H9 (cell line): ENCODE measurements around the gene OR52B4. TPM values are rescaled to one million over a fixed set of nuclear protein-coding genes. Genes with fewer than 3 reads are reported as not detected.
"Not testable (repeated sequence)": the region's sequence is repeated elsewhere in the genome, so short reads cannot be mapped to it uniquely, and the experiment has no call there.

Experiments
- DNase-seq: peaks from one replicate; pipeline ENCODE4 v3.0.0-alpha.2; 2017
- H2AFZ ChIP-seq: one replicate; pipeline ENCODE4 v1.6.1; 2013; ENCODE audit warnings: mild to moderate bottlenecking, low read length, control low read depth, moderate library complexity
- H2AK5ac ChIP-seq: 2 replicates; pipeline ENCODE4 v1.6.1; 2013; ENCODE audit warnings: low read length, control low read depth, mixed read lengths; ENCODE audit not compliant: insufficient read length
- H2BK120ac ChIP-seq: one replicate; pipeline ENCODE4 v1.6.1; 2013; ENCODE audit warnings: low read depth, mild to moderate bottlenecking, low read length, control low read depth, inconsistent platforms; ENCODE audit not compliant: poor library complexity, severe bottlenecking
- H2BK12ac ChIP-seq: 2 replicates; pipeline ENCODE4 v1.6.1; 2013; ENCODE audit warnings: low read length, control low read depth, mixed read lengths, low read depth; ENCODE audit not compliant: insufficient read length
- H2BK15ac ChIP-seq: 2 replicates; pipeline ENCODE4 v1.6.1; 2013; ENCODE audit warnings: low read depth, low read length, control low read depth
- H2BK20ac ChIP-seq: one replicate; pipeline ENCODE4 v1.6.1; 2013; ENCODE audit warnings: low read depth, mild to moderate bottlenecking, low read length, control low read depth, inconsistent platforms; ENCODE audit not compliant: poor library complexity, severe bottlenecking
- H2BK5ac ChIP-seq: 2 replicates; pipeline ENCODE4 v1.6.1; 2013; ENCODE audit warnings: low read length, control low read depth, mixed read lengths; ENCODE audit not compliant: insufficient read length
- H3K14ac ChIP-seq: 2 replicates; pipeline ENCODE4 v1.6.1; 2013; ENCODE audit warnings: low read length, control low read depth; ENCODE audit not compliant: insufficient read depth
- H3K18ac ChIP-seq: 2 replicates; pipeline ENCODE4 v1.6.1; 2013; ENCODE audit warnings: low read depth, mild to moderate bottlenecking, mixed read lengths, low read length, control low read depth; ENCODE audit not compliant: insufficient read length
- H3K23ac ChIP-seq: 2 replicates; pipeline ENCODE4 v1.6.1; 2013; ENCODE audit warnings: low read length, control low read depth, mixed read lengths, low read depth; ENCODE audit not compliant: insufficient read length
- H3K23me2 ChIP-seq: 2 replicates; pipeline ENCODE4 v1.6.1; 2013; ENCODE audit warnings: low read depth, mild to moderate bottlenecking, mixed read lengths, low read length, control low read depth; ENCODE audit not compliant: insufficient read length, poor library complexity, severe bottlenecking
- H3K27ac ChIP-seq: 2 replicates; pipeline ENCODE4 v1.5.1; 2013; ENCODE audit warnings: low read length, control low read depth, mixed read lengths, low read depth; ENCODE audit not compliant: insufficient read length
- H3K27me3 ChIP-seq: 2 replicates; pipeline ENCODE4 v1.6.1; 2013; ENCODE audit warnings: low read length, control low read depth, inconsistent platforms; ENCODE audit not compliant: insufficient read depth
- H3K4ac ChIP-seq: 2 replicates; pipeline ENCODE4 v1.6.1; 2013; ENCODE audit warnings: low read depth, mild to moderate bottlenecking, control low read depth, inconsistent platforms, low read length, moderate library complexity
- H3K4me1 ChIP-seq: 2 replicates; pipeline ENCODE4 v1.6.1; 2013; ENCODE audit warnings: low read length, control low read depth, inconsistent platforms; ENCODE audit not compliant: insufficient read depth
- H3K4me2 ChIP-seq: 2 replicates; pipeline ENCODE4 v1.6.1; 2013; ENCODE audit warnings: low read length, control low read depth, mixed read lengths; ENCODE audit not compliant: insufficient read length, insufficient read depth
- H3K56ac ChIP-seq: 2 replicates; pipeline ENCODE4 v1.6.1; 2013; ENCODE audit warnings: low read depth, mild to moderate bottlenecking, mixed read lengths, low read length, control low read depth; ENCODE audit not compliant: insufficient read length
- H3K79me1 ChIP-seq: 2 replicates; pipeline ENCODE4 v1.6.1; 2013; ENCODE audit warnings: low read depth, mild to moderate bottlenecking, moderate library complexity, low read length, control low read depth, inconsistent platforms; ENCODE audit not compliant: insufficient read depth, poor library complexity, severe bottlenecking
- H3K79me2 ChIP-seq: 2 replicates; pipeline ENCODE4 v1.6.1; 2013; ENCODE audit warnings: low read length, control low read depth, inconsistent platforms; ENCODE audit not compliant: insufficient read depth
- H3K9ac ChIP-seq: 2 replicates; pipeline ENCODE4 v1.6.1; 2013; ENCODE audit warnings: low read length, control low read depth, mixed read lengths; ENCODE audit not compliant: insufficient read length; ENCODE audit errors: extremely low read depth
- H3K9me3 ChIP-seq: one replicate; pipeline ENCODE4 v1.6.1; 2013; ENCODE audit warnings: low read depth, low read length, inconsistent platforms; ENCODE audit not compliant: control insufficient read depth
- H3T11ph ChIP-seq: one replicate; pipeline ENCODE4 v1.6.1; 2013; ENCODE audit warnings: mild to moderate bottlenecking, low read length, control low read depth, inconsistent platforms
- H4K20me1 ChIP-seq: one replicate; pipeline ENCODE4 v1.6.1; 2013; ENCODE audit not compliant: control insufficient read depth, insufficient read length, insufficient read depth
- H4K5ac ChIP-seq: 2 replicates; pipeline ENCODE4 v1.6.1; 2013; ENCODE audit warnings: low read depth, mild to moderate bottlenecking, mixed read lengths, low read length, control low read depth; ENCODE audit not compliant: insufficient read length
- H4K8ac ChIP-seq: replicated peaks from 2 replicates; pipeline ENCODE4 v1.6.1; 2013; ENCODE audit warnings: low read length, control low read depth, mixed read lengths, low read depth; ENCODE audit not compliant: insufficient read length
- H4K91ac ChIP-seq: 2 replicates; pipeline ENCODE4 v1.6.1; 2013; ENCODE audit warnings: low read depth, mild to moderate bottlenecking, moderate library complexity, mixed read lengths, low read length, control low read depth; ENCODE audit not compliant: insufficient read length
- H3K27ac Mint-ChIP-seq, 3 experiments: 2 replicates in 2 of 3; 3 replicates in 1 of 3; pipeline ENCODE4 v1.8.0; 2020 to 2021; ENCODE audit warnings: mixed read lengths in 3 of 3, mild to moderate bottlenecking in 1 of 3, moderate library complexity in 1 of 3
- H3K27me3 Mint-ChIP-seq: 2 replicates; pipeline ENCODE4 v1.8.0; 2021; ENCODE audit warnings: low read depth, mild to moderate bottlenecking, moderate library complexity, mixed read lengths
- H3K36me3 Mint-ChIP-seq, 3 experiments: 2 replicates in 2 of 3; 3 replicates in 1 of 3; pipeline ENCODE4 v1.8.0; 2020 to 2021; ENCODE audit warnings: low read depth in 3 of 3, mixed read lengths in 3 of 3; ENCODE audit not compliant: insufficient read depth in 1 of 3
- H3K4me1 Mint-ChIP-seq, 2 experiments: 2 replicates each; pipeline ENCODE4 v1.8.0; 2020; ENCODE audit warnings: mixed read lengths in 2 of 2
- H3K4me3 Mint-ChIP-seq, 2 experiments: 2 replicates in 1 of 2; 3 replicates in 1 of 2; pipeline ENCODE4 v1.8.0; 2020 to 2021; ENCODE audit warnings: mild to moderate bottlenecking in 2 of 2, mixed read lengths in 2 of 2, moderate library complexity in 1 of 2
- H3K9me3 Mint-ChIP-seq, 2 experiments: 2 replicates in 1 of 2; 3 replicates in 1 of 2; pipeline ENCODE4 v1.8.0; 2020; ENCODE audit warnings: mild to moderate bottlenecking in 2 of 2, mixed read lengths in 2 of 2, moderate library complexity in 1 of 2
- CTCF ChIP-seq: fragments of 200-600 bp; sonication (generic); conservative IDR thresholded peaks from 3 replicates; pipeline ENCODE4 v1.8.0; 2021; ENCODE audit warnings: antibody characterized with exemption, mild to moderate bottlenecking
- WGBS: extraction: QIAGEN DNeasy Blood & Tissue Kit; methylation state at CpG from one replicate; pipeline ENCODE4 v1.1.7; 2013; ENCODE audit warnings: missing lambda C conversion rate, low lambda C conversion rate, mixed read lengths; ENCODE audit not compliant: insufficient read length; ENCODE audit errors: extremely low coverage; 5-methylcytosine and 5-hydroxymethylcytosine counted together
- total RNA-seq: library from RNA; stranded (reverse); gene quantifications from 2 replicates; pipeline ENCODE4 v1.2.1, GENCODE V29; 2021

OR52B4 gene
- total RNA-seq, 1 experiment from 2014 or later: not detected

GRCh38 chr11:4370166-4370565, 2.0 kb upstream of the OR52B4 start:
- Histone ChIP-seq H2BK5ac (no peak overlapping the region), H4K8ac (no peak overlapping the region), H2BK15ac (no peak overlapping the region), H4K5ac (no peak overlapping the region), H3K9ac (no peak overlapping the region), H2AFZ (no peak overlapping the region), H3T11ph (no peak overlapping the region), H2BK20ac (no peak overlapping the region), H4K20me1 (no peaks in the 10 kb centered on the region), H3K23me2 (no peaks in the 10 kb centered on the region), H3K27ac (no peak overlapping the region), H3K14ac (no peak overlapping the region), H2AK5ac (no peak overlapping the region), H3K23ac (no peak overlapping the region), H3K56ac (no peak overlapping the region), H3K79me2 (no peaks in the 10 kb centered on the region), H3K4me2 (no peak overlapping the region), H3K4me1 (no peaks in the 10 kb centered on the region), H2BK120ac (no peak overlapping the region), H3K27me3 (no peaks in the 10 kb centered on the region), H3K18ac (no peak overlapping the region), H3K9me3 (no peaks in the 10 kb centered on the region), H4K91ac (no peak overlapping the region), H3K79me1 (no peaks in the 10 kb centered on the region), H3K4ac (no peak overlapping the region), H2BK12ac (no peak overlapping the region)
- DNase-seq: no peak
- Mint-ChIP-seq H3K9me3 (no peaks in the 10 kb centered on the region; a peak in 2 of 5 replicates), H3K4me1 (no peaks in the 10 kb centered on the region), H3K27ac (no peak overlapping the region), H3K4me3 (no peak overlapping the region), H3K36me3 (no peaks in the 10 kb centered on the region), H3K27me3 (no peaks in the 10 kb centered on the region; the same call in 1 of the 2 replicates)
- no CpG with 5 or more reads among the region's 3 CpGs for WGBS
- TF ChIP-seq CTCF: no peak

GRCh38 chr11:4348142-4348541, 20.0 kb downstream of the OR52B4 start:
- not testable (repeated sequence) for H3K27me3 ChIP-seq, H3T11ph ChIP-seq, H3K4me2 ChIP-seq, H4K5ac ChIP-seq, H2BK120ac ChIP-seq, H2AFZ ChIP-seq, H3K9me3 Mint-ChIP-seq, H3K23me2 ChIP-seq, H2AK5ac ChIP-seq, DNase-seq, H2BK15ac ChIP-seq, H3K27ac ChIP-seq, H3K56ac ChIP-seq, H4K20me1 ChIP-seq, H3K9ac ChIP-seq, H4K8ac ChIP-seq, H3K23ac ChIP-seq, H2BK12ac ChIP-seq, H2BK20ac ChIP-seq, H3K36me3 Mint-ChIP-seq, H3K4me3 Mint-ChIP-seq, H3K79me2 ChIP-seq, H3K79me1 ChIP-seq, H3K4me1 ChIP-seq, H3K4me1 Mint-ChIP-seq, H2BK5ac ChIP-seq, H3K27me3 Mint-ChIP-seq, H4K91ac ChIP-seq, H3K9me3 ChIP-seq, H3K4ac ChIP-seq, H3K27ac Mint-ChIP-seq, H3K18ac ChIP-seq, H3K14ac ChIP-seq
- no CpG with 5 or more reads among the region's 5 CpGs for WGBS
